GM12801 (cell line): ENCODE data around the gene ELN.

Source experiments
- CTCF ChIP-seq: IDR thresholded peaks from one replicate; pipeline ENCODE4 v1.5.1; 2011; ENCODE audit warnings: control low read depth; ENCODE audit not compliant: insufficient read length; ENCODE audit errors: extremely low read depth

The ELN gene

DNA sequence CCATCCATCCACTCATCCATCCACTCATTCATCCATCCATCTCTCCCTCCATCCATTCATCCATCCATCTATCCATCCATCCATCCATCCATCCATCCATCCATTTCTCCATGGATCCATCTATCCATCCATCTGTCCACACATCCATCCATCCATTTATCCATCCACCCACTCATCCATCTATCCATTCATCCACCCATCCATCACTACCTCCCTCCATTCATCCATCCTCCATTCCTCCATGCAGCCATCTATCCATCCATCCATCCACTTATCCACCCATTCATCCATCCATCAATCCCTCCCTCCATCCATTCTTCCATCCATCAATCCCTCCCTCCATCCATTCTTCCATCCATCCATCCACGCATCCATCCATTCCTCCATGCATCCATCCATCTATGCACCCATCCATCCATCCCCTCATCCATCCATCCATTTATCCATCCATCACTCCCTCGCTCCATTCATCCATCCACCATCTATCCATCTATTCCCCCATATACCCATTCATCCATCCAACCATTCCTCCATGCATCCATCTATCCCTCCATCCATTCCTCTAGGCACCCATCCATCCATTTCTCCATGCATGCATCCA is 21.1 kb downstream of the ELN start:
- no peak for TF ChIP-seq CTCF

- TF ChIP-seq CTCF: no peak
Observed at GRCh38 chr7:74049997-74050798, 22.2 kb downstream of the ELN start.

- no peak for TF ChIP-seq CTCF
Observed at GRCh38 chr7:74051193-74051592, 23.2 kb downstream of the ELN start.

- TF ChIP-seq CTCF: no peak
Observed at GRCh38 chr7:74051629-74052410, 23.8 kb downstream of the ELN start.

GRCh38 chr7:74052628-74053027 is 24.7 kb downstream of the ELN start:
- TF ChIP-seq CTCF: no peak

GRCh38 chr7:74053589-74054186 is 25.7 kb downstream of the ELN start:
- no peak for TF ChIP-seq CTCF

- TF ChIP-seq CTCF: no peak
Observed at GRCh38 chr7:74056096-74056915, 28.3 kb downstream of the ELN start.
